GM23338 (cell line): ENCODE results near the gene FARP1. TPM values are rescaled to one million over a fixed set of nuclear protein-coding genes. Genes with fewer than 3 reads are reported as not detected.

Experiments used
- ATAC-seq: fragments of 200-7000 bp; cut with Tn5 transposase; 3 replicates; pipeline ENCODE4 v1.9.1; 2020
- DNase-seq: peaks from one replicate; pipeline ENCODE4 v3.0.0-alpha.2; 2015; ENCODE audit warnings: low spot score
- H2AFZ ChIP-seq: fragments of 200-600 bp; sonication (generic); 2 replicates; pipeline ENCODE4 v1.8.0; 2016; ENCODE audit warnings: antibody characterized with exemption, mild to moderate bottlenecking, moderate library complexity
- H3F3A ChIP-seq: fragments of 200-600 bp; sonication (generic); replicated peaks from 2 replicates; pipeline ENCODE4 v1.8.0; 2017; ENCODE audit warnings: antibody characterized with exemption, mixed run types, low read depth
- H3K27ac ChIP-seq: fragments of 200-600 bp; sonication (generic); 2 replicates; pipeline ENCODE4 v1.6.1; 2016; ENCODE audit warnings: low read depth
- H3K27me3 ChIP-seq: fragments of 200-600 bp; sonication (generic); 2 replicates; pipeline ENCODE4 v1.8.0; 2016; ENCODE audit warnings: mild to moderate bottlenecking, mixed run types, moderate library complexity; ENCODE audit not compliant: insufficient read depth
- H3K36me3 ChIP-seq: fragments of 200-600 bp; sonication (generic); 2 replicates; pipeline ENCODE4 v1.8.0; 2016; ENCODE audit warnings: mild to moderate bottlenecking; ENCODE audit not compliant: insufficient read depth
- H3K4me1 ChIP-seq: fragments of 200-600 bp; sonication (generic); 2 replicates; pipeline ENCODE4 v1.8.0; 2016; ENCODE audit warnings: mild to moderate bottlenecking, moderate library complexity; ENCODE audit not compliant: insufficient read depth
- H3K4me2 ChIP-seq: fragments of 200-600 bp; sonication (generic); 2 replicates; pipeline ENCODE4 v1.7.1; 2017; ENCODE audit warnings: mixed run types
- H3K4me3 ChIP-seq: fragments of 200-600 bp; sonication (generic); 2 replicates; pipeline ENCODE4 v1.6.1; 2016; ENCODE audit warnings: mixed run types
- H3K79me2 ChIP-seq: fragments of 200-600 bp; sonication (generic); replicated peaks from 2 replicates; pipeline ENCODE4 v1.8.0; 2017; ENCODE audit warnings: mild to moderate bottlenecking; ENCODE audit not compliant: insufficient read depth
- H3K9me2 ChIP-seq: fragments of 200-600 bp; sonication (generic); 2 replicates; pipeline ENCODE4 v1.8.0; 2017; ENCODE audit not compliant: insufficient read depth
- H4K20me1 ChIP-seq: fragments of 200-600 bp; sonication (generic); replicated peaks from 2 replicates; pipeline ENCODE4 v1.8.0; 2017; ENCODE audit warnings: mild to moderate bottlenecking; ENCODE audit not compliant: insufficient read depth
- H3K27ac Mint-ChIP-seq: 2 replicates; pipeline ENCODE4 v1.8.0; 2020; ENCODE audit warnings: inconsistent platforms, mild to moderate bottlenecking, moderate library complexity, mixed read lengths
- H3K27me3 Mint-ChIP-seq: 3 replicates; pipeline ENCODE4 v1.8.0; 2022; ENCODE audit warnings: low read depth, mild to moderate bottlenecking, moderate library complexity, mixed read lengths, inconsistent platforms; ENCODE audit not compliant: insufficient read depth, poor library complexity
- H3K36me3 Mint-ChIP-seq: 3 replicates; pipeline ENCODE4 v1.8.0; 2021; ENCODE audit warnings: low read depth, mild to moderate bottlenecking, inconsistent platforms, moderate library complexity, mixed read lengths
- H3K4me1 Mint-ChIP-seq: 3 replicates; pipeline ENCODE4 v1.8.0; 2020; ENCODE audit warnings: mild to moderate bottlenecking, inconsistent platforms, mixed read lengths
- H3K4me3 Mint-ChIP-seq: 3 replicates; pipeline ENCODE4 v1.8.0; 2021; ENCODE audit warnings: moderate library complexity, mild to moderate bottlenecking, inconsistent platforms, mixed read lengths
- H3K9me3 Mint-ChIP-seq: 3 replicates; pipeline ENCODE4 v1.8.0; 2020; ENCODE audit warnings: moderate library complexity, mild to moderate bottlenecking, inconsistent platforms, mixed read lengths
- CREB1 ChIP-seq: fragments of 250-450 bp; sonication (Bioruptor Pico); IDR thresholded peaks from 2 replicates; pipeline ENCODE4 v1.5.0; 2020; ENCODE audit warnings: low read depth, mild to moderate bottlenecking, moderate library complexity
- ETS1 ChIP-seq: IDR thresholded peaks from 2 replicates; pipeline ENCODE4 v1.6.1; 2016; ENCODE audit warnings: antibody characterized with exemption
- EZH2 ChIP-seq: fragments of 200-600 bp; sonication (generic); IDR thresholded peaks from one replicate; pipeline ENCODE4 v1.8.0; 2017; ENCODE audit warnings: antibody characterized with exemption, mild to moderate bottlenecking, low read depth; ENCODE audit not compliant: unreplicated experiment
- EZH2phosphoT487 ChIP-seq: fragments of 200-600 bp; sonication (generic); IDR thresholded peaks from one replicate; pipeline ENCODE4 v1.8.1; 2018; ENCODE audit warnings: antibody characterized with exemption; ENCODE audit not compliant: unreplicated experiment
- JUNB ChIP-seq: IDR thresholded peaks from one replicate; pipeline ENCODE4 v1.6.1; 2016; ENCODE audit warnings: antibody characterized with exemption; ENCODE audit not compliant: unreplicated experiment
- NANOG ChIP-seq: IDR thresholded peaks from 2 replicates; pipeline ENCODE4 v1.6.1; 2016; ENCODE audit warnings: antibody characterized with exemption, borderline replicate concordance
- POLR2AphosphoS5 ChIP-seq: IDR thresholded peaks from 2 replicates; pipeline ENCODE4 v1.6.1; 2016; ENCODE audit warnings: antibody characterized with exemption, low read depth
- REST ChIP-seq: IDR thresholded peaks from one replicate; pipeline ENCODE4 v1.6.1; 2018; ENCODE audit warnings: antibody characterized with exemption; ENCODE audit not compliant: unreplicated experiment
- STAT1 ChIP-seq: IDR thresholded peaks from one replicate; pipeline ENCODE4 v1.6.1; 2016; ENCODE audit warnings: antibody characterized with exemption; ENCODE audit not compliant: unreplicated experiment
- ZNF114 ChIP-seq: fragments of 250-450 bp; sonication (Bioruptor Pico); IDR thresholded peaks from 2 replicates; pipeline ENCODE4 v1.5.0; 2020; ENCODE audit warnings: mild to moderate bottlenecking, moderate library complexity
- ZNF331 ChIP-seq: fragments of 250-450 bp; sonication (Bioruptor Pico); IDR thresholded peaks from 2 replicates; pipeline ENCODE4 v1.5.0; 2020; ENCODE audit warnings: low read depth, mild to moderate bottlenecking, moderate library complexity
- polyA plus RNA-seq: library from polyadenylated mRNA; unstranded; fragments of >200 nt; fragmentation: Nextera tagmentation; extraction: Ambion mirVana; gene quantifications from 2 replicates; pipeline ENCODE4 v1.2.1, GENCODE V29; 2016
- total RNA-seq: library from RNA; depleted of rRNA; stranded (reverse); fragments of >200 nt; shearing (Covaris generic); gene quantifications from 2 replicates; pipeline ENCODE4 v1.2.3, GENCODE V29; 2014
- TF ChIP-seq, protein P1 (sequence below), 2 experiments: fragments of 200-600 bp in 1 of 2; sonication (generic) in 1 of 2; conservative IDR thresholded peaks; 2 replicates each; pipeline versions ENCODE4 v1.5.1 to v1.6.1; 2016 to 2017; ENCODE audit warnings: antibody characterized with exemption in 2 of 2, low read depth in 2 of 2, mild to moderate bottlenecking in 2 of 2, moderate library complexity in 1 of 2

FARP1 gene
- total and polyA plus RNA-seq, 2 experiments from 2014 or later = 53.6 to 82.5 TPM

- TF ChIP-seq EZH2 (no peak), STAT1 (no peak)
- H3F3A ChIP-seq = no peaks in the 10 kb centered on the region
- no peak overlapping the region for H3K27ac ChIP-seq
- Mint-ChIP-seq H3K36me3 (no peaks in the 10 kb centered on the region; the same call in 2 of the 3 replicates), H3K27ac (no peak overlapping the region), H3K4me3 (no peak overlapping the region), H3K4me1 (peaks cover 4% of the 10 kb centered on the region; the same call in 2 of the 3 replicates), H3K9me3 (no peaks in the 10 kb centered on the region), H3K27me3 (peaks cover 2% of the 10 kb centered on the region)
- no peaks in the 10 kb centered on the region for H3K9me2 ChIP-seq
- peaks cover 4% of the 10 kb centered on the region; the same call in 1 of the 2 replicates for H4K20me1 ChIP-seq
- H2AFZ ChIP-seq = no peak overlapping the region
- no peaks in the 10 kb centered on the region for H3K4me1 ChIP-seq
- no peak overlapping the region for H3K4me2 ChIP-seq
- ATAC-seq = peak; percentile 30; the same call in 1 of the 3 replicates
- DNase-seq = no peak
- H3K36me3 ChIP-seq = no peaks in the 10 kb centered on the region
- no peaks in the 10 kb centered on the region for H3K27me3 ChIP-seq
- no peak overlapping the region for H3K4me3 ChIP-seq
- H3K79me2 ChIP-seq = peaks cover 27% of the 10 kb centered on the region
These were observed 207.9 kb downstream of the FARP1 start for GRCh38 chr13:98350746-98351330.

DNA sequence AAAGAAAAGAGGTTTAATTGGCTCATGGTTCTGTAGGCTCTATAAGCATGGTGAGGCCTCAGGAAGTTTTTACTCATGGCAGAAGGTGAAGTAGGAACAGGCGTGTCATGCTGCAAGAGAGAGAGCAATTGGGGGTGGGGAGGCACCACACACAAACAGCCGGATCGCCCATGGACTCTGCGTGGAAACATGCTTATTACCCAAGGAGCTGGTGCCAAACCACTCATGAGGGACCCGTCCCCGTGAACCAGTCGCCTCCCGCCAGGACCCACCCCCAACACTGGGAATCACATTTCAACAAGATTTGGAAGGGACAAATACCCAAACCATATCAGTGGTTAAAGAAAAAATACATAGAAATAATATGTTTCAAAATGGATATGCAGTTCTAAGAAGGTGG is 208.7 kb downstream of the FARP1 start:
- DNase-seq = no peak
- Histone ChIP-seq H2AFZ (no peak overlapping the region), H3K27me3 (no peaks in the 10 kb centered on the region), H3K4me3 (no peak overlapping the region), H3K79me2 (peaks cover 30% of the 10 kb centered on the region), H3K4me2 (no peak overlapping the region), H3K36me3 (no peaks in the 10 kb centered on the region), H3K4me1 (no peaks in the 10 kb centered on the region), H3F3A (no peaks in the 10 kb centered on the region), H3K9me2 (no peaks in the 10 kb centered on the region), H4K20me1 (peaks cover 4% of the 10 kb centered on the region; the same call in 1 of the 2 replicates), H3K27ac (no peak overlapping the region)
- no peaks in the 10 kb centered on the region; the same call in 2 of the 3 replicates for H3K36me3 Mint-ChIP-seq
- ATAC-seq = no peak
- peaks cover 4% of the 10 kb centered on the region; the same call in 2 of the 3 replicates for H3K4me1 Mint-ChIP-seq
- H3K4me3 Mint-ChIP-seq = no peak overlapping the region
- peaks cover 2% of the 10 kb centered on the region for H3K27me3 Mint-ChIP-seq
- no peak overlapping the region for H3K27ac Mint-ChIP-seq
- H3K9me3 Mint-ChIP-seq = no peaks in the 10 kb centered on the region
- TF ChIP-seq EZH2phosphoT487 (no peak), POLR2AphosphoS5 (no peak), JUNB (no peak), NANOG (no peak), ETS1 (no peak), CREB1 (CRISPR knock-in tag) (no peak), REST (no peak), STAT1 (no peak), EZH2 (no peak), ZNF331 (no peak), ZNF114 (CRISPR knock-in tag) (no peak)
- TF ChIP-seq, protein P1, sequence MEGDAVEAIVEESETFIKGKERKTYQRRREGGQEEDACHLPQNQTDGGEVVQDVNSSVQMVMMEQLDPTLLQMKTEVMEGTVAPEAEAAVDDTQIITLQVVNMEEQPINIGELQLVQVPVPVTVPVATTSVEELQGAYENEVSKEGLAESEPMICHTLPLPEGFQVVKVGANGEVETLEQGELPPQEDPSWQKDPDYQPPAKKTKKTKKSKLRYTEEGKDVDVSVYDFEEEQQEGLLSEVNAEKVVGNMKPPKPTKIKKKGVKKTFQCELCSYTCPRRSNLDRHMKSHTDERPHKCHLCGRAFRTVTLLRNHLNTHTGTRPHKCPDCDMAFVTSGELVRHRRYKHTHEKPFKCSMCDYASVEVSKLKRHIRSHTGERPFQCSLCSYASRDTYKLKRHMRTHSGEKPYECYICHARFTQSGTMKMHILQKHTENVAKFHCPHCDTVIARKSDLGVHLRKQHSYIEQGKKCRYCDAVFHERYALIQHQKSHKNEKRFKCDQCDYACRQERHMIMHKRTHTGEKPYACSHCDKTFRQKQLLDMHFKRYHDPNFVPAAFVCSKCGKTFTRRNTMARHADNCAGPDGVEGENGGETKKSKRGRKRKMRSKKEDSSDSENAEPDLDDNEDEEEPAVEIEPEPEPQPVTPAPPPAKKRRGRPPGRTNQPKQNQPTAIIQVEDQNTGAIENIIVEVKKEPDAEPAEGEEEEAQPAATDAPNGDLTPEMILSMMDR (conservative IDR thresholded peaks at IDR 0.05; ENCODE audit: low read depth in 2 of 2) = no peak
